GM12878 (cell line): ENCODE results near the gene UHRF1. TPM values are rescaled to one million over a fixed set of nuclear protein-coding genes. Genes with fewer than 3 reads are reported as not detected.

Experiments used
- microRNA-seq: library from miRNA; unstranded; fragments of <30 nt; microRNA quantifications from one replicate; pipeline ENCODE4, GENCODE V29; 2018
- polyA plus RNA-seq, 11 experiments: library from polyadenylated mRNA; depleted of rRNA in 4 of 11; unstranded in 6 of 11; stranded (reverse) in 5 of 11; fragments of >200 nt; fragmentation: Nextera tagmentation in 4 of 11; fragmentation: Illumina TruSeq in 1 of 11; extraction: Ambion mirVana in 4 of 11; extraction: Trizol in 1 of 11; gene quantifications; 1 replicate in 1 of 11; 2 replicates in 10 of 11; pipeline versions ENCODE4 v1.2.1 to v1.2.3, GENCODE V29; 2011 to 2016; ENCODE audit warnings: inconsistent platforms in 2 of 11, missing spikeins in 2 of 11, low read depth in 1 of 11
- small RNA-seq: library from RNA; depleted of rRNA; stranded (forward); fragments of <200 nt; gene quantifications from one replicate; pipeline ENCODE3, GENCODE V24; 2014
- total RNA-seq, 4 experiments: library from RNA; depleted of rRNA in 3 of 4; stranded (reverse); fragments of >200 nt in 3 of 4; fragmentation: Illumina TruSeq in 1 of 4; extraction: Trizol in 1 of 4; gene quantifications; 2 replicates each; pipeline versions ENCODE4 v1.2.1 to v1.2.3, GENCODE V29; 2013 to 2021

The UHRF1 gene
- total and polyA plus RNA-seq, 10 of the 15 experiments (the other 5 are each of a cell fraction or from before 2014, with no cell fraction given), result 13.0 to 109 (median 37.7) TPM

Small RNA genes within 50 kb of the gene (microRNA-seq; reads per million reads assigned to microRNA genes)
- 0.94 reads per million for gene MIR4747

Small RNA genes within 50 kb of the gene (small RNA-seq; reads per million reads assigned to genes)
- 0.35 reads per million for gene MIR4747

Other genes with a start within 250 kb of the UHRF1 start
- gene MYDGF, start 239.2 kb upstream of the UHRF1 start, total RNA-seq (2014; rRNA removed), result 68.7 and 83.5 TPM in 2 replicates
- gene MYDGF, start 239.2 kb upstream of the UHRF1 start, total RNA-seq (2014; rRNA removed; fragmentation: Illumina TruSeq; extraction: Trizol), result 46.0 and 50.2 TPM in 2 replicates
- gene MYDGF, start 239.2 kb upstream of the UHRF1 start, total RNA-seq (2021), result 57.4 and 64.7 TPM in 2 replicates
- gene MYDGF, start 239.2 kb upstream of the UHRF1 start, polyA plus RNA-seq (2011; rRNA removed), result 31.3 and 45.6 TPM in 2 replicates
- 17.9 and 39.1 TPM in 2 replicates for gene MYDGF, start 239.2 kb upstream of the UHRF1 start, polyA plus RNA-seq (2014; fragmentation: Illumina TruSeq; extraction: Trizol)
- gene MYDGF, start 239.2 kb upstream of the UHRF1 start, polyA plus RNA-seq (2014; fragmentation: Nextera tagmentation; extraction: Ambion mirVana), result 10 to 100 TPM in 1 of 2 experiments, 1 to 10 TPM in 1; 2.3 to 18.5 TPM
- 92.8 and 96.7 TPM in 2 replicates for gene MYDGF, start 239.2 kb upstream of the UHRF1 start, polyA plus RNA-seq (2014; rRNA removed)
- 100 to 1,000 TPM; 183 to 196 TPM for gene MYDGF, start 239.2 kb upstream of the UHRF1 start, polyA plus RNA-seq (2016; fragmentation: Nextera tagmentation; extraction: Ambion mirVana)
- gene DPP9, start 185.7 kb upstream of the UHRF1 start, total RNA-seq (2014; rRNA removed), result 32.3 and 35.7 TPM in 2 replicates
- gene DPP9, start 185.7 kb upstream of the UHRF1 start, total RNA-seq (2014; rRNA removed; fragmentation: Illumina TruSeq; extraction: Trizol), result 14.9 and 15.2 TPM in 2 replicates
- 54.5 and 58.6 TPM in 2 replicates for gene DPP9, start 185.7 kb upstream of the UHRF1 start, total RNA-seq (2021)
- gene DPP9, start 185.7 kb upstream of the UHRF1 start, polyA plus RNA-seq (2011; rRNA removed), result 4.5 and 10.0 TPM in 2 replicates
- 11.4 and 24.1 TPM in 2 replicates for gene DPP9, start 185.7 kb upstream of the UHRF1 start, polyA plus RNA-seq (2014; fragmentation: Illumina TruSeq; extraction: Trizol)
- gene DPP9, start 185.7 kb upstream of the UHRF1 start, polyA plus RNA-seq (2014; fragmentation: Nextera tagmentation; extraction: Ambion mirVana), result 1 to 10 TPM in 1 of 2 experiments, under 1 TPM in 1; 0.64 to 1.2 TPM
- gene DPP9, start 185.7 kb upstream of the UHRF1 start, polyA plus RNA-seq (2014; rRNA removed), result 31.0 and 40.9 TPM in 2 replicates
- 10 to 100 TPM; 50.6 to 52.9 TPM for gene DPP9, start 185.7 kb upstream of the UHRF1 start, polyA plus RNA-seq (2016; fragmentation: Nextera tagmentation; extraction: Ambion mirVana)
- gene FEM1A, start 117.8 kb upstream of the UHRF1 start, total RNA-seq (2014; rRNA removed), result 14.0 and 17.4 TPM in 2 replicates
- 5.7 and 6.9 TPM in 2 replicates for gene FEM1A, start 117.8 kb upstream of the UHRF1 start, total RNA-seq (2014; rRNA removed; fragmentation: Illumina TruSeq; extraction: Trizol)
- gene FEM1A, start 117.8 kb upstream of the UHRF1 start, total RNA-seq (2021), result 14.3 and 15.0 TPM in 2 replicates
- 1.6 and 3.0 TPM in 2 replicates for gene FEM1A, start 117.8 kb upstream of the UHRF1 start, polyA plus RNA-seq (2011; rRNA removed)
- 3.5 and 4.7 TPM in 2 replicates for gene FEM1A, start 117.8 kb upstream of the UHRF1 start, polyA plus RNA-seq (2014; fragmentation: Illumina TruSeq; extraction: Trizol)
- under 1 TPM; 0.27 to 0.31 TPM for gene FEM1A, start 117.8 kb upstream of the UHRF1 start, polyA plus RNA-seq (2014; fragmentation: Nextera tagmentation; extraction: Ambion mirVana)
- 9.1 and 10.7 TPM in 2 replicates for gene FEM1A, start 117.8 kb upstream of the UHRF1 start, polyA plus RNA-seq (2014; rRNA removed)
- 1 to 10 TPM; 2.4 to 2.7 TPM for gene FEM1A, start 117.8 kb upstream of the UHRF1 start, polyA plus RNA-seq (2016; fragmentation: Nextera tagmentation; extraction: Ambion mirVana)
- gene TICAM1, start 77.8 kb upstream of the UHRF1 start, total RNA-seq (2014; rRNA removed), result 3.1 and 4.0 TPM in 2 replicates
- 3.8 and 4.2 TPM in 2 replicates for gene TICAM1, start 77.8 kb upstream of the UHRF1 start, total RNA-seq (2014; rRNA removed; fragmentation: Illumina TruSeq; extraction: Trizol)
- gene TICAM1, start 77.8 kb upstream of the UHRF1 start, total RNA-seq (2021), result 31.1 and 32.0 TPM in 2 replicates
- gene TICAM1, start 77.8 kb upstream of the UHRF1 start, polyA plus RNA-seq (2011; rRNA removed), result 0.84 and 2.6 TPM in 2 replicates
- gene TICAM1, start 77.8 kb upstream of the UHRF1 start, polyA plus RNA-seq (2014; fragmentation: Illumina TruSeq; extraction: Trizol), result 2.7 and 6.4 TPM in 2 replicates
- under 1 TPM; 0.31 to 0.99 TPM for gene TICAM1, start 77.8 kb upstream of the UHRF1 start, polyA plus RNA-seq (2014; fragmentation: Nextera tagmentation; extraction: Ambion mirVana)
- gene TICAM1, start 77.8 kb upstream of the UHRF1 start, polyA plus RNA-seq (2014; rRNA removed), result 14.1 and 19.3 TPM in 2 replicates
- gene TICAM1, start 77.8 kb upstream of the UHRF1 start, polyA plus RNA-seq (2016; fragmentation: Nextera tagmentation; extraction: Ambion mirVana), result 10 to 100 TPM; 19.5 to 21.3 TPM
- 61.9 and 69.9 TPM in 2 replicates for gene PLIN3, start 41.8 kb upstream of the UHRF1 start, total RNA-seq (2014; rRNA removed)
- gene PLIN3, start 41.8 kb upstream of the UHRF1 start, total RNA-seq (2014; rRNA removed; fragmentation: Illumina TruSeq; extraction: Trizol), result 33.7 and 35.4 TPM in 2 replicates
- gene PLIN3, start 41.8 kb upstream of the UHRF1 start, total RNA-seq (2021), result 69.6 and 73.6 TPM in 2 replicates
- gene PLIN3, start 41.8 kb upstream of the UHRF1 start, polyA plus RNA-seq (2011; rRNA removed), result 44.8 and 71.4 TPM in 2 replicates
- gene PLIN3, start 41.8 kb upstream of the UHRF1 start, polyA plus RNA-seq (2014; fragmentation: Illumina TruSeq; extraction: Trizol), result 17.4 and 27.2 TPM in 2 replicates
- 10 to 100 TPM in 1 of 2 experiments, 1 to 10 TPM in 1; 7.7 to 19.0 TPM for gene PLIN3, start 41.8 kb upstream of the UHRF1 start, polyA plus RNA-seq (2014; fragmentation: Nextera tagmentation; extraction: Ambion mirVana)
- gene PLIN3, start 41.8 kb upstream of the UHRF1 start, polyA plus RNA-seq (2014; rRNA removed), result 67.0 and 77.5 TPM in 2 replicates
- 10 to 100 TPM; 66.7 to 68.2 TPM for gene PLIN3, start 41.8 kb upstream of the UHRF1 start, polyA plus RNA-seq (2016; fragmentation: Nextera tagmentation; extraction: Ambion mirVana)
- 0.05 TPM in 1 of 2 replicates, not detected in the other for gene ARRDC5, start 6.6 kb upstream of the UHRF1 start, total RNA-seq (2014; rRNA removed)
- gene ARRDC5, start 6.6 kb upstream of the UHRF1 start, total RNA-seq (2014; rRNA removed; fragmentation: Illumina TruSeq; extraction: Trizol), result 0.18 and 0.31 TPM in 2 replicates
- 0.38 TPM in 1 of 2 replicates, not detected in the other for gene ARRDC5, start 6.6 kb upstream of the UHRF1 start, total RNA-seq (2021)
- gene ARRDC5, start 6.6 kb upstream of the UHRF1 start, polyA plus RNA-seq (2011; rRNA removed), result 0.04 TPM in 1 of 2 replicates, not detected in the other
- 0.03 TPM in 1 of 2 replicates, not detected in the other for gene ARRDC5, start 6.6 kb upstream of the UHRF1 start, polyA plus RNA-seq (2014; fragmentation: Illumina TruSeq; extraction: Trizol)
- gene ARRDC5, start 6.6 kb upstream of the UHRF1 start, polyA plus RNA-seq (2014; fragmentation: Nextera tagmentation; extraction: Ambion mirVana), result under 1 TPM; 0.15 to 0.21 TPM
- gene ARRDC5, start 6.6 kb upstream of the UHRF1 start, polyA plus RNA-seq (2014; rRNA removed), result 0.16 TPM in 1 of 2 replicates, not detected in the other
- gene ARRDC5, start 6.6 kb upstream of the UHRF1 start, polyA plus RNA-seq (2016; fragmentation: Nextera tagmentation; extraction: Ambion mirVana), result under 1 TPM; 0.09 to 0.10 TPM
- gene KDM4B, start 59.6 kb downstream of the UHRF1 start, total RNA-seq (2014; rRNA removed), result 25.6 and 26.5 TPM in 2 replicates
- 11.3 and 12.3 TPM in 2 replicates for gene KDM4B, start 59.6 kb downstream of the UHRF1 start, total RNA-seq (2014; rRNA removed; fragmentation: Illumina TruSeq; extraction: Trizol)
- gene KDM4B, start 59.6 kb downstream of the UHRF1 start, total RNA-seq (2021), result 49.6 and 50.2 TPM in 2 replicates
- gene KDM4B, start 59.6 kb downstream of the UHRF1 start, polyA plus RNA-seq (2011; rRNA removed), result 8.0 and 16.0 TPM in 2 replicates
- 3.1 and 7.6 TPM in 2 replicates for gene KDM4B, start 59.6 kb downstream of the UHRF1 start, polyA plus RNA-seq (2014; fragmentation: Illumina TruSeq; extraction: Trizol)
- 1 to 10 TPM in 1 of 2 experiments, under 1 TPM in 1; 0.47 to 1.8 TPM for gene KDM4B, start 59.6 kb downstream of the UHRF1 start, polyA plus RNA-seq (2014; fragmentation: Nextera tagmentation; extraction: Ambion mirVana)
- 32.2 and 33.7 TPM in 2 replicates for gene KDM4B, start 59.6 kb downstream of the UHRF1 start, polyA plus RNA-seq (2014; rRNA removed)
- gene KDM4B, start 59.6 kb downstream of the UHRF1 start, polyA plus RNA-seq (2016; fragmentation: Nextera tagmentation; extraction: Ambion mirVana), result 10 to 100 TPM; 16.4 to 19.1 TPM